ENCODE data around the gene TMEM204. TPM values are rescaled to one million over a fixed set of nuclear protein-coding genes. Genes with fewer than 3 reads are reported as not detected.

The TMEM204 gene
- total RNA-seq, 4 donors from 2014 or later: 4.3 to 32.4 (median 7.9) TPM

DNA sequence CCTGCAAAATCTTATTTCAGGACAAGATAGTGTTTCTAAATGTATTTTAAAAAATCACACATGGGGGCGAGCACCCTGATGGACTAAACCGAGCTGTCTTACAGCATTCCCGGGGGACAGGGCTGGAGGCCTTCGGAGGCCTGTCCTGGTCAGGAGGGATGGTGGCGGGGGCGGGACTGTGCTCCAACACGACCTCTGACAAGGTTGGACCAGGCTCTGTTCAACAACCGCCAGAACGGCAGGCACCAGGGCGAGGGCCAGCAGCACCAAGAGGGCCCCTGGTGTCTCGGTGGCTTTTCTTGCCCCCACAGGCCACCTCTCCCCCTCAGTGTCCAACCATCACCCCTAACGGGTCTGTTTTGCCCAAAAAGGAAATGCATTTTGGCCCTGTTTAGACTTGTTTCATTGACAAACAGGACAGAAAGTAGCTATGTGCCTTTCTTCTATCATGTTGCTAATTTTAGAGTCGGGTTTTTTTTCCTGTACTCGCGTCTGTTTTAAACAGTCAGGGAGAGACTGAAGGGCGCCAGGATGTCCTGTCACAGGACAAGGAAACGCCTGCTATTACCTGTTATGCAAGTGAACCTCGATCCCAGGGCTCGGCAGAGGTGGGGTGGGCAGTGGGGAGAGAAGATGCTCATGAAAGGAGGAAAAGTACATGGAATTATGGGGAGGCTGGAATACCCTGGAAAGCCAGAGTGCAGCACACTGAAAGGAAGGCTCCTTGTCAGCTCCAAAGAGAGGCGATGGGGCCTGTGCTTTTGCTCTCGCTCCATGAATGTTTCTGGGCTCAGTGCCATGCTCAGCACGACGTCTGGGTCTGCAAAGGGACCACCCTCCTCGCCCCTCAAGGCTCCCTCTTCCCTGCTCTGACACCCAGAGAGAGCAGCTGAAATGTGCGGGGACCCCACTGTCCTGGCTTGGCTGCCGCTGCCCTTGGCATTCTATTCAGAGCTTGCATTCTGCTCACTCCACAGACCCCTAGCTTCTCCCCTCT is 11.9 kb downstream of the TMEM204 start:
- H3K9me3 ChIP-seq: no peaks in the 10 kb centered on the region
- DNase-seq: no peak
- 33 to 34% methylated on average over 14 to 17 of the region's 26 CpGs for WGBS, 2 donors
- H3K27me3 ChIP-seq: no peaks in the 10 kb centered on the region
- H3K4me3 ChIP-seq: peak overlapping the region in 3 of 4 donors; percentile 3 to 50 (median 3)
- peaks cover 0 to 54% (median 0%) of the 10 kb centered on the region in 3 donors for H3K36me3 ChIP-seq
- peaks cover 14 to 100% (median 69%) of the 10 kb centered on the region in 3 donors for H3K4me1 ChIP-seq
- peak overlapping the region; percentile 69 to 91 (median 84) for H3K27ac ChIP-seq
- intact Hi-C loops (cut with DNase I): no loop called here
- TF ChIP-seq POLR2A (IDR thresholded peaks at IDR 0.05): peak in 1 of 4 donors; percentile 4
- TF ChIP-seq, protein P1, sequence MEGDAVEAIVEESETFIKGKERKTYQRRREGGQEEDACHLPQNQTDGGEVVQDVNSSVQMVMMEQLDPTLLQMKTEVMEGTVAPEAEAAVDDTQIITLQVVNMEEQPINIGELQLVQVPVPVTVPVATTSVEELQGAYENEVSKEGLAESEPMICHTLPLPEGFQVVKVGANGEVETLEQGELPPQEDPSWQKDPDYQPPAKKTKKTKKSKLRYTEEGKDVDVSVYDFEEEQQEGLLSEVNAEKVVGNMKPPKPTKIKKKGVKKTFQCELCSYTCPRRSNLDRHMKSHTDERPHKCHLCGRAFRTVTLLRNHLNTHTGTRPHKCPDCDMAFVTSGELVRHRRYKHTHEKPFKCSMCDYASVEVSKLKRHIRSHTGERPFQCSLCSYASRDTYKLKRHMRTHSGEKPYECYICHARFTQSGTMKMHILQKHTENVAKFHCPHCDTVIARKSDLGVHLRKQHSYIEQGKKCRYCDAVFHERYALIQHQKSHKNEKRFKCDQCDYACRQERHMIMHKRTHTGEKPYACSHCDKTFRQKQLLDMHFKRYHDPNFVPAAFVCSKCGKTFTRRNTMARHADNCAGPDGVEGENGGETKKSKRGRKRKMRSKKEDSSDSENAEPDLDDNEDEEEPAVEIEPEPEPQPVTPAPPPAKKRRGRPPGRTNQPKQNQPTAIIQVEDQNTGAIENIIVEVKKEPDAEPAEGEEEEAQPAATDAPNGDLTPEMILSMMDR (IDR thresholded peaks at IDR 0.05): no peak

DNA sequence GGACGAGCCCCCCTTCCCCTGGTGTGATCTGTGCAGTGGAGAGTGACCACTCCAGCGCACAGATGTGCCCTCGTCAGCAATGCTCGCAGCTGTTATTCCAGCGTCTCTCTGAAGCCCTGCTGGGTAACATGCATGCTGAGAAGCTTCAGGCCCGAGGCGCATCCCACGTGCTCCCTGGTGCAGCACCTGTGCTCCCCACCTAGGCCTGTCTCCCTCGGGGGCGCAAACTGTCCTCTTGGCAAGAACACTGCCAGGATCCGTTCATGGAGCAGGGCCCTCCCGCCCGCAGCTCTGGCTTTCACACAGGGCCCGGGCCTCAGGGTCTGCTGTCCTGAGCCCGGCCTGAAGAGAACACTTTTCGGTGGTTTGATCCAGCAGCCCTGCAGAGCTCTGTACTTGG is 13.0 kb downstream of the TMEM204 start:
- Histone ChIP-seq H3K27me3 (no peaks in the 10 kb centered on the region), H3K4me3 (no peak overlapping the region), H3K4me1 (peaks cover 14 to 100% (median 77%) of the 10 kb centered on the region in 3 donors), H3K27ac (peak overlapping the region in 3 of 4 donors; percentile 82 to 91 (median 86)), H3K9me3 (no peaks in the 10 kb centered on the region), H3K36me3 (peaks cover 0 to 54% (median 0%) of the 10 kb centered on the region in 3 donors)
- 75% methylated on average over 8 of the region's 16 CpGs; no CpG with 5 or more reads in 1 of the 2 donors for WGBS, 2 donors
- TF ChIP-seq, protein P1 (IDR thresholded peaks at IDR 0.05): no peak
- no peak for TF ChIP-seq POLR2A (IDR thresholded peaks at IDR 0.05)
- no peak for DNase-seq
- intact Hi-C loops (cut with DNase I): no loop called here

DNA sequence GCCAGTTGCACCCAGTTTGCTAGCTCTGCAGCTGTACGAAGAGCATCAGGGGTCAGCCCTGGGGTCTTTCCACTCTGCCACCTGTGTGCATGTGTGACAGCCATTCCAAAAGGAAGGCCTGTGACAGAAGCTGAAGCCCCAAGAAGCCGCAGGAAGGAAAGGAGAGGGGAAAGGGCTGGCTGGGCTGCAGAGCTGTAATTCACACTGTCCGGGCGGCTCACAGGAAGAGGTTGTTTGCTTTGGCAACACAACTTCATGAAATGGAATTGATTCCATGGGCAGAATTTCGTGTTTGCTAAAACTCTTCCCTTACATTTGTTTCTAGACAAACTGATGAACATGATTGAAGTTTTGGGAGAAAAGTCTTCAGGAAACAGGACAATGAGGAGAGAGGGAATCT is 14.8 kb downstream of the TMEM204 start:
- 28 to 39% methylated on average over 3 to 4 of the region's 5 CpGs for WGBS, 2 donors
- H3K4me3 ChIP-seq: no peak overlapping the region
- H3K36me3 ChIP-seq: peaks cover 0 to 54% (median 0%) of the 10 kb centered on the region in 3 donors
- H3K4me1 ChIP-seq: peaks cover 9 to 87% (median 66%) of the 10 kb centered on the region in 3 donors
- no peak for TF ChIP-seq POLR2A (IDR thresholded peaks at IDR 0.05)
- TF ChIP-seq, protein P1 (IDR thresholded peaks at IDR 0.05): no peak
- peak overlapping the region; percentile 57 to 84 (median 70) for H3K27ac ChIP-seq
- H3K9me3 ChIP-seq: no peaks in the 10 kb centered on the region
- DNase-seq: no peak
- H3K27me3 ChIP-seq: no peaks in the 10 kb centered on the region
- intact Hi-C loops (cut with DNase I): no loop called here

DNA sequence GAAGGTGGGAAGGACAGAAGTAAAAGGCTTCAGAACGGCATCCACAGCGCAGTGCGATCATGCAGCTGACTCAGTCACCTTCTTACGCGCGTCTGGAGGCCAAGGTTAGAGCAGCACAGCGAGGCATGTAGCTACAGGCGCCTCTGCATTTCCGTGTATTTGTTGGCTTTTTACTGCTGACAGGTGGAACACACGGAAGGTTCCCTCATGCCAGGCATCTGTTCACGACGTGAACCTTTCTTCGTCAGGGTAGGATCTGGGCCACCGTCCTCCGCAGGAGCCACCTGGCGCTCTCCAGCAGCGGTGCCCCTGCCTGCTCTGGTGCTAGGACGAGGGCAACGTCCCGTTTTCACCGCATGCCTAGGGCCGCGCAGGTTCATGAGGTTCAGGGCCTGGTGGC is 15.3 kb downstream of the TMEM204 start:
- intact Hi-C loops (cut with DNase I): no loop called here

More for the DNA sequence above, 15.3 kb downstream of the TMEM204 start:
- TF ChIP-seq, protein P1 (IDR thresholded peaks at IDR 0.05): no peak
- no peak for TF ChIP-seq POLR2A (IDR thresholded peaks at IDR 0.05)
- no peak for DNase-seq
- H3K27ac ChIP-seq: peak overlapping the region; percentile 57 to 84 (median 70)
- WGBS, 2 donors: 11 to 55% methylated on average over 11 to 23 of the region's 23 CpGs
- no peak overlapping the region for H3K4me3 ChIP-seq
- no peaks in the 10 kb centered on the region for H3K9me3 ChIP-seq
- H3K4me1 ChIP-seq: peaks cover 8 to 87% (median 64%) of the 10 kb centered on the region in 3 donors
- no peaks in the 10 kb centered on the region for H3K27me3 ChIP-seq
- H3K36me3 ChIP-seq: peaks cover 0 to 59% (median 0%) of the 10 kb centered on the region in 3 donors

Data from esophagus squamous epithelium (tissue), 5 donors.